GM21423 (cell line): ENCODE data around the gene SLC38A3.
A peak's percentile ranks its signal among the peaks of the same experiment; 100 is the strongest.
"Not testable (repeated sequence)": the region's sequence is repeated elsewhere in the genome, so short reads cannot be mapped to it uniquely, and the experiment has no call there.

Experiments
- ATAC-seq: cut with Tn5 transposase; IDR thresholded peaks from one replicate; pipeline ENCODE4 v1.9.1; 2021; ENCODE audit warnings: mild to moderate bottlenecking, moderate library complexity; ENCODE audit not compliant: unreplicated experiment

SLC38A3 gene

DNA sequence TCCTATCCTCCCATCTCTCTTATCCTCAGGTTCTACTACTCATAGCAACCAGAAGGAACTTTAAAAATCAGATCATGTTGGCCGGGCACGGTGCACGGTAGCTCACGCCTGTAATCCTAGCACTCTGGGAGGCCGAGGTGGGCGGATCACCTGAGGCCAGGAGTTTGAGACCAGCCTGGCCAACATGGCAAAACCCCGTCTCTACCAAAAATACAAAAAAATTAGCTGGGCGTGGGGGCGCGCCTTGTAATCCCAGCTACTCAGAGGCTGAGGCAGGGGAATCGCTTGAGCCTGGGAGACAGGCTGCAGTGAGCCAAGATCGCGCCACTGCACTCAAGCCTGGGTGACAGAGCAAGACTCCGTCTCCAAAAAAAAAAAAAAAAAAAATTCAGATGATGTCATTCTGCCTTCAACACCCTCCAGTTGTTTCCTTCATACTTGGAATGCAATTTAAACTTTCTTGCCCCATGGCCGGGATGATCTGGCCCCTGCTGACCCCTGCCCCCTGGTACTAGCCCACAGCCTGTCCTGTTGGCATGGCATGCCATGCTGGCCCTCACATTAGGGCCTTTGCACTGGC, 23.2 kb downstream of the SLC38A3 start:
- ATAC-seq, result not testable (repeated sequence)

DNA sequence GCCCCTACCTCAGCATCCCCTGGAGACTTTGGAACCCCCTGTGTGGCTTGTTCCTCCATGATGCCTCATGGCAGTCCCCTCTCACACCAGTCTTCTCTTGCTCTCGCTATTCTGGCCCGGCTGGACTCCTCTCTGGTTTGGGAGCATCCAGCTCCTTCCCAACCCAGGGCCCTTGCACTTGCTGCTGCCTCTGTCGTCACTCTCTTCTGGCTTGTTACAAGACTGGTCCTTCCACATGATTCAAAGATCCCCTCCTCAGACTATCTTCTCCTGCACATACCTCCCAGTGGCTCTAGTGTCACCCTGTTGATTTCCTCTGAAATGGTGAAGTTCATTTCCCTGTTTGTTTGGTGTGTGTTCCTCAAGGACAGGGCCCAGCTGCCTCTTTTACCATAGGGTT, 24.4 kb downstream of the SLC38A3 start:
- ATAC-seq, result no peak

DNA sequence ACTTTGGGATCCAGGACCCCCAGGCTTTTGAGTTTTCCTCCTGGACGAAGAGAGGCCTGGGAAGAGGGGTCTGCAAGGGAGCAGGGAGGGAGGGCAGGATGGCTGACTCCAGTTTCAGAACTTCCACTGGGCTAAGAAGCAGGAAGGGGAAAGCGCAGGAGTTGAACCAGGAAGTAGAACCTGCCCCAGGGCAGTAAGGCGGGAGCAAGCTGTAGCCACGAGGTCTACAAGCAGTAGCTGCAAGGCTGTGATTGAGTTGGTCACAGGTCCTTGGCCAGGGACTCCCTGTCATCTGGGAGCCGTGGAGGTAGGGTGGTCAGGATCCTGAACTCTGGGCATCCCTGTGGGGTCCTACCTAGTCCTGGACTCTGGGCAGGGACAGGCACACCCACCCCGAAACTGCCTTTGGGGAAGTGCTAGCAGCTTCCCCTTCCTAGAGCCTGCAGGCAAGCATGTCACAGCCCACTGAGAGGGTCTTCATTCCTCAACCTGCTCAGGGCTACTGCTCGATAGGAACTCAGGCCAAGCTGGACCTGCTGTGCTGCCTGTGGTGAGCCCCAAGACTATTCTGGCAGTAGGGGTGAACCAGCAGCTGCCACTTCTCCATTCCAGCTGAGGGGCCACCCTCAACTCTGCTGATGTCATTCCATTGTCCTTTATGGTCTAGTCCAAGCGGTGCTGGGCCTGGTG, 25.2 kb downstream of the SLC38A3 start:
- no peak for ATAC-seq

DNA sequence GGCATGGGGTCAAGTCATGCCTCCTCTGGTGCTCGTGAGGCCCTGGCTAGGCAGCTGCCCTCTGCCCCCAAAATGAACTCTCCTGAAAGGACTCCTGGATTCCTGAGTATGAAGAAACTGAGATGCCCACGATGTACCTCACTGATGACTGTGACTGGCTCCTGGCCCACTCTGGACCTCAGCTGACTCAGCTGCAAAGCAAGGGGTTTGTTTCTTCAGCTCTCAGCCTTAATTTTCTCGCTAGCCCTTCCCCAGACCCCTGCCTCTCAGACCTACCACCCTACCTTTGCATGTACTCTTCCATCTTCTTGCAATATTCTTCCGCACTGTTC, 25.7 kb downstream of the SLC38A3 start:
- ATAC-seq, result no peak

DNA sequence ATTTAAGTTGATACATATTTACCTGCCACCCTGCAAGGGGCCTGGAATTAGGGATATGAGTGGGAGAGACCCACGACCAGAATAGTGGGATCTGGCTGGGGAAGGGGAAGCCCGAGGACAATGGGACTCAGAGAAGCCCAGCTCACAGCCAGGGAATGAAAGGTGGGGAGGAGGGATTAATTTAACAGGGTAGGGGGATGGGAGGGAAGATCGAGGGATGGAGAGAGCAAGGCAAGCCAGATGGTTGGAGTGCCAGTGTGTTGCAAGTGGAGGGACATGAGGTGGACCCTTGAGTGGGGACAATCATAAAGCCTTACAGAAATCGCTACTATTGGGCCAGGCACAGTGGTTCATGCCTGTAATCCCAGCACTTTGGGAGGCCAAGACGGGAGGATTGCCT, 26.5 kb downstream of the SLC38A3 start:
- no peak for ATAC-seq

DNA sequence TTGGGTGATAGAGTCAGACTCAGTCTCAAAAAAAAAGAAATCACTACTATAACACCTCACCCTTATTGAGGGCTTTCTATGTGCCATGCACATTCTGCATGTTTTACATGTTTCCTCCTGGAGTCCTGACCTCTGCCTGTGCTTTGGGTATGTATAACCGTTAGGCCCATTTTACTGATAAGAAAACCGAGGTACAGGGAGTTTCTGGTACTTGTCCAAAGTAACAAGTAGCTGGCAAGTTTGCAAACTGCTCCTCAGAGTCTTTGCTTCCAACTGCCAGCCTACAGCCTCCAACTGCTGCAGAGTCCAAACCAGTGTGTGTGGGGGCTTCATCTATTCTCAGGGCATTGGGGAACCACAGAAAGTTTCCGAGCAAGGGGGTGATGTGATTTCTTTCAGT, 27.2 kb downstream of the SLC38A3 start:
- ATAC-seq, result no peak

DNA sequence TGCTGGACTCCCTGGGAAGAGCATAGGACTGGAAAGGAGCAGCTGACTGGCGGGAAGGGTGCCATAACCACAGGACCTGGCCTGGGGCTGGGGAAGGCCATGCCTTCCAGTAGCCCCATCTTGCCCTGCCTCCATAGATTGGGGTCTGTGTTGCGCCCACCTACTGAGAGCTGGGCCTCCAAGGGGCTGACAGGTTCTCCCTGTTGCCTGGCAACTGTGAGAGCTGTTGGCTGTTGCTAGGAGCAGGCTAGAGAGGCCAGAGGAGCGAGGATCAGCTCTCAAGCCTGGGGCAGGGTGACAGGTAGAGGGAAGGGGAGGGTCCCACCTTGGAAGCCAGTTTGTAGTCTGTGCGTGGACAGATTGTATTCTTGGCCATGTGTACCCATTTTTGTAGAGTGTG, 28.1 kb downstream of the SLC38A3 start:
- no peak for ATAC-seq

DNA sequence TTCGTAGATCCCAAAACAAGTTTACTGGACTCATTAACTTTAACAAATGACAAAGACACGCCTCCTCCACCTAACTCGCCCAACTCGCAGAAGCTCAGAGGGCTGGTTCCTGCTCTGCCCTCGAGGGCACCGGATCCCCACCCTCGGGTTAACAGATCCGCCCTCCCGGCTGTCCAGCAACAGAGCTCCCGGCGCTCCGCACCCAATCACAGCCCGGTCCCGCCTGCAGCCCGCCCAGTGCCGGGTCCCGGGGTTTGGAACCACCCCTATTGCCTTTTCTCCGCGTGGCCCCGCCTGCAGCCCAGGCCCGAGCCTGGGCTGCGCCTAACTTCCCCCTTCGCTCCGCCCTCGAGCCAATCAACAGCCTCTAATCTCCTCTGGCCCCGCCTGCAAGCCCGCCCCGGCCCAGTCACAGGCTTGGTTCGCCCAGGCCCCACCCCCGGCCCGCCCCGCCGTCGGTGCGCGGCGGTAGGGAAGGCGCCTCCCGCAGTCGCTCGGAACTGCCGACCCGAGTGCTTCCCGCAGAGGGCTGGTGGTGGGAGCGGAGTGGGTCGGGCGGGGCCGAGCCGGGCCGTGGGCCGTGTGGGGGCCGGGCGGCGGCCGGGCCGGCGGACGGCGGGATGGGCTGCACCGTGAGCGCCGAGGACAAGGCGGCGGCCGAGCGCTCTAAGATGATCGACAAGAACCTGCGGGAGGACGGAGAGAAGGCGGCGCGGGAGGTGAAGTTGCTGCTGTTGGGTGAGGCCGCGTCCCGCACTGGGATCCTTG, 30.8 kb downstream of the SLC38A3 start, which contains the start of gene GNAI2:
TSS of gene GNAI2 (plus strand) at position 489 of the 768 bp plus-strand sequence. CDS start at position 621, 132 bp downstream.
- peak; percentile 91 for ATAC-seq

DNA sequence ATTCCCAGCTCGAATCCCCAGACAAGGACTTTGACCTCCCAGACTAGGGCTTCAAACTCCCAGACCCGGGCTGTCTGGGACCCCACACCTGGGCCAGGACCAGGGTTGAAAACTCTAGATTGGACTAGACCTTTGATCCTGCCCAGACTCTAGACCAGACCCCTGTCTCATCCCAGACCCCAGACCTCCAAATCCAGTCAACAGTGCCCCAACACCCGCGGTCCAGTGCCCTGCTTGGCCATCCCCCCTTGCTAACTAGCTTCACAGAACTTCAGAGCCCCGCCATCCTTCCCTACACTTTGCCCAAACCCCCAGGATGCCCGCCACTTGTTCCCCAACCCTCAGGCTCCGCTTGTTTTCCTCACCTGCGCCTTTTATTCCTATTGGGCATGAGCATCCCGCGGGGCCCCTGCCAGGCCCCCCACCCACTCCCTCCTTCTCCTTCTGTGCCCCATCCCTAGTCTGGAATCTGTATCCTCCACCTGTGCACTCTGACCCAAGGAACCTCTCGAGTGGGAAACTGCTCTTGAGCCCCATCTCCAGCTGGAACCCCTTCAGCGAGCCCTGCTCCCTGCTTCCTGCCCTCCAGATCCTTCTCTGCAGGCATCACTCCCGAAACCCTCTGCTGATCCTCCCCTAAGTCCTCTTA, 31.5 kb downstream of the SLC38A3 start:
- ATAC-seq, result no peak

- no peak for ATAC-seq
Measured at GRCh38 chr3:50237133-50237651, 32.1 kb downstream of the SLC38A3 start.

GRCh38 chr3:50237754-50238548, 32.9 kb downstream of the SLC38A3 start:
- peak; percentile 34 for ATAC-seq

DNA sequence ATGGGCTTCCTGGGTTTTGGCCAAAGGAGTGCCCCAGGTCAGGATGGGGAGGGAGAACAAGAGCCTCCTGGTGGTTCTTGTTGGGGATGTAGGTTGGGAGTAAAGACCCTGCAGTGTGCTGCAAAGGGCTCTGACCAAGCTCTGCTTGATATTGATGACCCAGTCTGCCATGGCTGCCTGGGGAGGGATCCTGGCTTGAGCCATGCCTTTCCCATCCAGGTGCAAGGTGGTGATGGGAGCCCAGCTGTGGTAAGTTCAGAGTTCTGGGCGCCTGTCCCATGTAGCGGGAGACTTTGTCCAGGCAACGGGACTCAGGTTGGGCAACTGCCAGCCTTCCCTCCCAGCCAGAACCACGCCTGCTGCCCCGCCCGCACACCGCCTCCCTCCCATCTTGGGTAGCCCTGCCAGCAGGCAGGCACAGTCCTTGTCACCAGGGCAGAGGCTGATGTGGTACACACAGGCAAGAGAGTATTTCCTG, 33.5 kb downstream of the SLC38A3 start:
- ATAC-seq, result no peak

- no peak for ATAC-seq
Measured at GRCh38 chr3:50239649-50240048, 34.6 kb downstream of the SLC38A3 start.

- no peak for ATAC-seq
Measured at GRCh38 chr3:50241163-50241562, 36.1 kb downstream of the SLC38A3 start.

- no peak for ATAC-seq
Measured at GRCh38 chr3:50241713-50242380, 36.8 kb downstream of the SLC38A3 start.

- no peak for ATAC-seq
Measured at GRCh38 chr3:50242381-50242770, 37.3 kb downstream of the SLC38A3 start.

DNA sequence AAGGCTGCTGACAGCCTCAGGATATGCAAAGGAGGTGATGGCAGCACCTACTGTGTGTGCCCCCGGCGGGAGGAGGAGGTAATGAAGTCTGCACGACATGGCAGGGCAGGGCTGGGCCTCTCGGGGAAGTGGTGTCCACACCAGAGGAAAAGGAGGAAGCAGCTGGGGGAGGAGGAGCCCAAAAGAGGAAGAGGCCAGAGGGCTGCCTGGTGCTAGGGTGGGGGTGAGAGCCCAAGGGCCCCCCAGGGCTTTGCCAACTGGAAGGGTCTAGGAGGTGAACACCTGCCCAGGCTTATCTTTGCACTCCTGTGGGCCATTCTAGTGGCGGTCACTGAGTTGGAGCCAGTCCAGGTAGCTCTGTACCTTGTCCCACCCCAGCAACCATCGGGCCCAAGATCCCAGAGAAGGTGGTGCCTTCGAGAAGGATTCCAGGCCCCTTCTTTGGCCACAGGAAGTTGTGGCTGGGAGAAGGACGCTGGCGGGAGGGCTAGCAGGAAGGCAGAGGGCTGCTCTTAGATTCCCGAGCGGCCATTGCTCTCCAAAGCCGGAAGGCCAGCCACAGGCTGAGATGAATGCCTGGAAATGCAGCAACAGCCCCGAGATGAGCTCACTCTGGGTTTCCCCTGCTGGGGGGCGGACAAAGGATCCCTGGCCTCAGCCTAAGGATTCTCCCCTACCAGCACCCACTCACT, 37.9 kb downstream of the SLC38A3 start:
- ATAC-seq, result no peak

GRCh38 chr3:50243543-50243895, 38.4 kb downstream of the SLC38A3 start:
- no peak for ATAC-seq

DNA sequence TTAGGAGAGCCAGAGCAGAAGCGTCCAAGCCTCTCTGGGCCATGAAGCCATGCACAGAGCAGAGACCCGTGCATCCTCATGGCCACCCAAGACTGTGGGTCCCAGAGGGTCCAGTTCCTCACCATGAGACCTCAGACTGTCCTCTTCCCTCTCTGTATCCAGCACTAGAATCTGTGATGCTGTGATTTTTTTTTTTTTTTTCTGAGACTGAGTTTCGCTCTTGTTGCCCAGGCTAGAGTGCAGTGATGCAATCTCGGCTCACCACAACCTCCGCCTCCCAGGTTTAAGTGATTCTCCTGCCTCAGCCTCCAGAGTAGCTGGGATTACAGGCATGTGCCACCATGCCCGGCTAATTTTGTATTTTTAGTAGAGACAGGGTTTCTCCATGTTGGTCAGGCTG, 39.7 kb downstream of the SLC38A3 start:
- ATAC-seq, result not testable (repeated sequence)
